Fibroblast of villous mesenchyme (primary cell): ENCODE data around the gene CCDC57. TPM values are rescaled to one million over a fixed set of nuclear protein-coding genes. Genes with fewer than 3 reads are reported as not detected.

Experiments
- DNase-seq: peaks from one replicate; pipeline ENCODE4 v3.0.0-alpha.2; 2010; ENCODE audit warnings: low read depth
- H3K4me3 ChIP-seq: 2 replicates; pipeline ENCODE4 v1.5.1; 2011; ENCODE audit warnings: low read depth, mild to moderate bottlenecking, low read length
- CTCF ChIP-seq: IDR thresholded peaks from 2 replicates; pipeline ENCODE4 v1.5.1; 2012; ENCODE audit warnings: low read depth, mild to moderate bottlenecking, low read length; ENCODE audit not compliant: insufficient read depth
- total RNA-seq: library from RNA; depleted of rRNA; stranded (reverse); fragments of >200 nt; gene quantifications from 2 replicates; pipeline ENCODE4 v1.2.3, GENCODE V29; 2012

CCDC57 gene
- total RNA-seq, 1 donor, result 19.9 TPM

- TF ChIP-seq CTCF, result no peak
- H3K4me3 ChIP-seq, result no peak overlapping the region
- no peak for DNase-seq
Observed at GRCh38 chr17:82086941-82087906, 125.4 kb downstream of the CCDC57 start.

- no peak for DNase-seq
- TF ChIP-seq CTCF, result no peak
- H3K4me3 ChIP-seq, result no peak overlapping the region
Observed at GRCh38 chr17:82085931-82086764, 126.5 kb downstream of the CCDC57 start.

- TF ChIP-seq CTCF, result no peak
- no peak for DNase-seq
- no peak overlapping the region for H3K4me3 ChIP-seq
Observed at GRCh38 chr17:82085031-82085861, 127.4 kb downstream of the CCDC57 start.

GRCh38 chr17:82084373-82085030 lies 128.1 kb downstream of the CCDC57 start:
- no peak overlapping the region for H3K4me3 ChIP-seq
- DNase-seq, result no peak
- no peak for TF ChIP-seq CTCF

- TF ChIP-seq CTCF, result no peak
- no peak for DNase-seq
- H3K4me3 ChIP-seq, result no peak overlapping the region
Observed at GRCh38 chr17:82083533-82084359, 128.9 kb downstream of the CCDC57 start.
